Ectodermal cell (in vitro differentiated cells): Measurements from ENCODE around the gene SMO.

Source experiments
- H3K27ac ChIP-seq: 2 replicates; pipeline ENCODE4 v1.7.0; 2013; ENCODE audit warnings: mild to moderate bottlenecking, low read depth, low read length; ENCODE audit not compliant: insufficient read depth, poor library complexity, severe bottlenecking
- H3K27me3 ChIP-seq: 2 replicates; pipeline ENCODE4 v1.7.0; 2013; ENCODE audit warnings: mild to moderate bottlenecking, low read length; ENCODE audit not compliant: insufficient read depth, control insufficient read depth, poor library complexity, severe bottlenecking
- H3K36me3 ChIP-seq: one replicate; pipeline ENCODE4 v1.7.0; 2013; ENCODE audit warnings: low read length; ENCODE audit not compliant: control insufficient read depth, insufficient read depth
- H3K4me1 ChIP-seq: one replicate; pipeline ENCODE4 v1.7.0; 2013; ENCODE audit warnings: low read length; ENCODE audit not compliant: control insufficient read depth, insufficient read depth
- H3K4me3 ChIP-seq: 2 replicates; pipeline ENCODE4 v1.7.0; 2013; ENCODE audit warnings: low read depth, low read length, control low read depth; ENCODE audit not compliant: insufficient read depth
- H3K9me3 ChIP-seq: 2 replicates; pipeline ENCODE4 v1.7.0; 2013; ENCODE audit warnings: mild to moderate bottlenecking, low read length, moderate library complexity; ENCODE audit not compliant: control insufficient read depth
- WGBS, 2 experiments: methylation state at CpG; one replicate each; pipeline ENCODE4 v1.1.7; 2013; ENCODE audit warnings: missing lambda C conversion rate in 2 of 2; 5-methylcytosine and 5-hydroxymethylcytosine counted together

SMO gene

GRCh38 chr7:129258649-129259389 lies 70.4 kb downstream of the SMO start:
- WGBS, 2 experiments = 0 to 3% methylated on average over 3 of the region's 4 CpGs
- peaks cover 20% of the 10 kb centered on the region for H3K4me1 ChIP-seq
- H3K27me3 ChIP-seq = no peaks in the 10 kb centered on the region
- H3K4me3 ChIP-seq = no peak overlapping the region
- H3K36me3 ChIP-seq = no peaks in the 10 kb centered on the region
- peak overlapping the region; percentile 85 for H3K27ac ChIP-seq
- H3K9me3 ChIP-seq = no peaks in the 10 kb centered on the region

GRCh38 chr7:129262324-129262723 lies 73.9 kb downstream of the SMO start:
- Histone ChIP-seq H3K4me3 (no peak overlapping the region), H3K9me3 (no peaks in the 10 kb centered on the region), H3K27me3 (no peaks in the 10 kb centered on the region), H3K27ac (no peak overlapping the region), H3K4me1 (peaks cover 19% of the 10 kb centered on the region), H3K36me3 (no peaks in the 10 kb centered on the region)
- WGBS, 2 experiments = 91 to 92% methylated on average over 2 of the region's 2 CpGs
